Neural progenitor cell (in vitro differentiated cells): ENCODE measurements around the gene VTI1A. TPM values are rescaled to one million over a fixed set of nuclear protein-coding genes. Genes with fewer than 3 reads are reported as not detected.

Experiments used
- DNase-seq: peaks from one replicate; pipeline ENCODE4 v3.0.0-alpha.2; 2016; ENCODE audit warnings: low spot score
- H2AFZ ChIP-seq: fragments of 200-600 bp; sonication (generic); replicated peaks from 2 replicates; pipeline ENCODE4 v1.6.1; 2016; ENCODE audit warnings: antibody characterized with exemption
- H3F3A ChIP-seq: fragments of 200-600 bp; sonication (generic); 2 replicates; pipeline ENCODE4 v1.6.1; 2016; ENCODE audit warnings: antibody characterized with exemption, low read depth
- H3K27ac ChIP-seq: fragments of 200-600 bp; sonication (generic); 2 replicates; pipeline ENCODE4 v1.5.1; 2016; ENCODE audit warnings: mild to moderate bottlenecking
- H3K27me3 ChIP-seq: fragments of 200-600 bp; sonication (generic); 2 replicates; pipeline ENCODE4 v1.6.1; 2016; ENCODE audit warnings: mild to moderate bottlenecking, moderate library complexity
- H3K36me3 ChIP-seq: fragments of 200-600 bp; sonication (generic); 2 replicates; pipeline ENCODE4 v1.5.1; 2016
- H3K4me1 ChIP-seq: fragments of 200-600 bp; sonication (generic); 2 replicates; pipeline ENCODE4 v1.6.1; 2016; ENCODE audit warnings: mixed run types
- H3K4me2 ChIP-seq: fragments of 200-600 bp; sonication (generic); 2 replicates; pipeline ENCODE4 v1.6.1; 2016
- H3K4me3 ChIP-seq: fragments of 200-600 bp; sonication (generic); 2 replicates; pipeline ENCODE4 v1.5.1; 2016
- H3K79me2 ChIP-seq: fragments of 200-600 bp; sonication (generic); 2 replicates; pipeline ENCODE4 v1.6.1; 2016; ENCODE audit warnings: low read depth
- H3K9ac ChIP-seq: fragments of 200-600 bp; sonication (generic); 2 replicates; pipeline ENCODE4 v1.6.1; 2016
- H3K9me3 ChIP-seq: fragments of 200-600 bp; sonication (generic); 2 replicates; pipeline ENCODE4 v1.5.1; 2016; ENCODE audit warnings: low read depth
- H4K20me1 ChIP-seq: fragments of 200-600 bp; sonication (generic); 2 replicates; pipeline ENCODE4 v1.6.1; 2016; ENCODE audit warnings: low read depth
- H3K27ac Mint-ChIP-seq: 3 replicates; pipeline ENCODE4 v1.8.0; 2021; ENCODE audit warnings: mixed read lengths
- H3K27me3 Mint-ChIP-seq: 2 replicates; pipeline ENCODE4 v1.8.0; 2022; ENCODE audit warnings: low read depth, mild to moderate bottlenecking, inconsistent platforms, moderate library complexity, mixed read lengths; ENCODE audit not compliant: insufficient read depth
- H3K36me3 Mint-ChIP-seq: 3 replicates; pipeline ENCODE4 v1.8.0; 2021; ENCODE audit warnings: mixed read lengths
- H3K4me1 Mint-ChIP-seq: 3 replicates; pipeline ENCODE4 v1.8.0; 2021; ENCODE audit warnings: mixed read lengths
- H3K4me3 Mint-ChIP-seq: 3 replicates; pipeline ENCODE4 v1.8.0; 2021; ENCODE audit warnings: mild to moderate bottlenecking, moderate library complexity, mixed read lengths
- H3K9me3 Mint-ChIP-seq: 3 replicates; pipeline ENCODE4 v1.8.0; 2020; ENCODE audit warnings: mixed read lengths
- CTCF ChIP-seq: fragments of 200-600 bp; sonication (generic); IDR thresholded peaks from 2 replicates; pipeline ENCODE4 v1.5.1; 2017; ENCODE audit warnings: antibody characterized with exemption, mild to moderate bottlenecking
- EZH2 ChIP-seq: fragments of 200-600 bp; sonication (generic); IDR thresholded peaks from 2 replicates; pipeline ENCODE4 v1.6.1; 2017; ENCODE audit warnings: antibody characterized with exemption, mild to moderate bottlenecking, moderate library complexity
- EZH2phosphoT487 ChIP-seq: fragments of 200-600 bp; sonication (generic); IDR thresholded peaks from 2 replicates; pipeline ENCODE4 v1.6.1; 2017; ENCODE audit warnings: antibody characterized with exemption
- total RNA-seq: library from RNA; depleted of rRNA; stranded (reverse); fragments of >200 nt; gene quantifications from 2 replicates; pipeline ENCODE4 v1.2.3, GENCODE V29; 2015; ENCODE audit warnings: low replicate concordance

Gene VTI1A
- total RNA-seq, 1 donor from 2014 or later: 28.8 TPM

- TF ChIP-seq EZH2: no peak
- Mint-ChIP-seq H3K4me1 (peaks cover 27% of the 10 kb centered on the region), H3K9me3 (no peaks in the 10 kb centered on the region), H3K36me3 (no peaks in the 10 kb centered on the region), H3K4me3 (no peak overlapping the region), H3K27ac (no peak overlapping the region), H3K27me3 (peaks cover 2% of the 10 kb centered on the region)
- Histone ChIP-seq H3K27me3 (no peaks in the 10 kb centered on the region), H3K79me2 (no peaks in the 10 kb centered on the region), H3F3A (no peaks in the 10 kb centered on the region), H3K9me3 (no peaks in the 10 kb centered on the region), H4K20me1 (peaks cover 4% of the 10 kb centered on the region), H3K36me3 (no peaks in the 10 kb centered on the region), H3K4me1 (peaks cover 27% of the 10 kb centered on the region), H2AFZ (no peak overlapping the region), H3K4me3 (no peak overlapping the region), H3K9ac (no peak overlapping the region), H3K27ac (no peak overlapping the region), H3K4me2 (no peak overlapping the region)
- no peak for DNase-seq
Measured at GRCh38 chr10:112579578-112579977, 132.6 kb downstream of the VTI1A start.

- Histone ChIP-seq H3K9me3 (no peaks in the 10 kb centered on the region), H3K27me3 (no peaks in the 10 kb centered on the region), H3K4me2 (no peak overlapping the region), H3K36me3 (no peaks in the 10 kb centered on the region), H3K79me2 (no peaks in the 10 kb centered on the region), H3K4me3 (no peak overlapping the region), H3F3A (no peaks in the 10 kb centered on the region), H3K9ac (no peak overlapping the region), H2AFZ (no peak overlapping the region), H3K27ac (no peak overlapping the region), H3K4me1 (peaks cover 22% of the 10 kb centered on the region), H4K20me1 (peaks cover 4% of the 10 kb centered on the region)
- no peak for TF ChIP-seq EZH2
- no peak for TF ChIP-seq EZH2phosphoT487
- no peak for TF ChIP-seq CTCF
- peaks cover 24% of the 10 kb centered on the region for H3K4me1 Mint-ChIP-seq
- H3K9me3 Mint-ChIP-seq: no peaks in the 10 kb centered on the region
- H3K36me3 Mint-ChIP-seq: no peaks in the 10 kb centered on the region
- H3K27ac Mint-ChIP-seq: no peak overlapping the region
- DNase-seq: no peak
- H3K4me3 Mint-ChIP-seq: no peak overlapping the region
- peaks cover 2% of the 10 kb centered on the region for H3K27me3 Mint-ChIP-seq
Measured at GRCh38 chr10:112580267-112580666, 133.3 kb downstream of the VTI1A start.

- Histone ChIP-seq H3K4me2 (no peak overlapping the region), H3K27me3 (no peaks in the 10 kb centered on the region), H2AFZ (no peak overlapping the region), H3K79me2 (no peaks in the 10 kb centered on the region), H3K4me1 (peaks cover 31% of the 10 kb centered on the region), H3K9ac (no peak overlapping the region), H3K9me3 (no peaks in the 10 kb centered on the region), H3K36me3 (no peaks in the 10 kb centered on the region), H3K27ac (no peak overlapping the region), H4K20me1 (peaks cover 4% of the 10 kb centered on the region), H3F3A (no peaks in the 10 kb centered on the region), H3K4me3 (no peak overlapping the region)
- Mint-ChIP-seq H3K36me3 (no peaks in the 10 kb centered on the region), H3K27ac (no peak overlapping the region), H3K4me1 (peaks cover 36% of the 10 kb centered on the region), H3K27me3 (peaks cover 2% of the 10 kb centered on the region), H3K4me3 (no peak overlapping the region), H3K9me3 (no peaks in the 10 kb centered on the region)
- no peak for DNase-seq
- TF ChIP-seq EZH2phosphoT487 (no peak), CTCF (no peak), EZH2 (no peak)
Measured at GRCh38 chr10:112581921-112582320, 134.9 kb downstream of the VTI1A start.

GRCh38 chr10:112583236-112583939 lies 136.4 kb downstream of the VTI1A start:
- peaks cover 47% of the 10 kb centered on the region for H3K4me1 Mint-ChIP-seq
- H3K27ac Mint-ChIP-seq: no peak overlapping the region
- peak; percentile 60 for DNase-seq

More at GRCh38 chr10:112583236-112583939, 136.4 kb downstream of the VTI1A start:
- Histone ChIP-seq H3K27me3 (no peaks in the 10 kb centered on the region), H3K36me3 (no peaks in the 10 kb centered on the region), H3K4me3 (no peak overlapping the region), H2AFZ (no peak overlapping the region), H3K4me2 (peak overlapping the region; percentile 15), H3K9me3 (no peaks in the 10 kb centered on the region), H3K27ac (no peak overlapping the region), H3K79me2 (no peaks in the 10 kb centered on the region), H3K4me1 (peaks cover 41% of the 10 kb centered on the region), H3F3A (no peaks in the 10 kb centered on the region), H4K20me1 (peaks cover 4% of the 10 kb centered on the region), H3K9ac (no peak overlapping the region)
- H3K4me3 Mint-ChIP-seq: no peak overlapping the region
- peaks cover 2% of the 10 kb centered on the region for H3K27me3 Mint-ChIP-seq
- TF ChIP-seq EZH2 (no peak), EZH2phosphoT487 (no peak), CTCF (no peak)
- no peaks in the 10 kb centered on the region for H3K9me3 Mint-ChIP-seq
- no peaks in the 10 kb centered on the region for H3K36me3 Mint-ChIP-seq
